Neuronal stem cell (in vitro differentiated cells): ENCODE measurements around the gene PTPN14.
A peak's percentile ranks its signal among the peaks of the same experiment; 100 is the strongest.

ENCODE experiments used
- DNase-seq: peaks from one replicate; pipeline ENCODE4 v3.0.0-alpha.2; 2013; ENCODE audit warnings: low spot score
- H2AFZ ChIP-seq: one replicate; pipeline ENCODE4 v1.6.1; 2013; ENCODE audit warnings: mild to moderate bottlenecking, low read length, inconsistent platforms
- H2AK5ac ChIP-seq: 2 replicates; pipeline ENCODE4 v1.6.1; 2013; ENCODE audit warnings: low read depth, mild to moderate bottlenecking, inconsistent platforms, low read length, moderate library complexity, mixed read lengths
- H2BK120ac ChIP-seq: 2 replicates; pipeline ENCODE4 v1.6.1; 2013; ENCODE audit warnings: low read depth, mild to moderate bottlenecking, inconsistent platforms, low read length, moderate library complexity, mixed read lengths
- H2BK12ac ChIP-seq: one replicate; pipeline ENCODE4 v1.6.1; 2013; ENCODE audit warnings: low read length, inconsistent platforms
- H2BK15ac ChIP-seq: 2 replicates; pipeline ENCODE4 v1.6.1; 2013; ENCODE audit warnings: mild to moderate bottlenecking, low read length, inconsistent platforms, mixed read lengths
- H2BK5ac ChIP-seq: one replicate; pipeline ENCODE4 v1.6.1; 2013; ENCODE audit warnings: inconsistent platforms, mild to moderate bottlenecking, low read length, moderate library complexity
- H3K14ac ChIP-seq: one replicate; pipeline ENCODE4 v1.6.1; 2013; ENCODE audit warnings: low read length, inconsistent platforms
- H3K18ac ChIP-seq: 2 replicates; pipeline ENCODE4 v1.6.1; 2013; ENCODE audit warnings: low read length, inconsistent platforms
- H3K23ac ChIP-seq: 2 replicates; pipeline ENCODE4 v1.6.1; 2013; ENCODE audit warnings: low read depth, mild to moderate bottlenecking, mixed read lengths, low read length, inconsistent platforms; ENCODE audit not compliant: poor library complexity
- H3K27ac ChIP-seq: replicated peaks from 3 replicates; pipeline ENCODE4 v1.5.1; 2013; ENCODE audit warnings: low read length, inconsistent platforms
- H3K27me3 ChIP-seq, 3 experiments: 2 replicates each; pipeline ENCODE4 v1.6.1; 2013; ENCODE audit warnings: low read length in 3 of 3, mild to moderate bottlenecking in 2 of 3, inconsistent platforms in 1 of 3, low read depth in 1 of 3, mixed read lengths in 1 of 3, moderate library complexity in 1 of 3; ENCODE audit not compliant: control insufficient read depth in 3 of 3, insufficient read depth in 3 of 3
- H3K36me3 ChIP-seq, 2 donors: replicated peaks in 1 of 2; 2 replicates each; pipeline ENCODE4 v1.6.1; 2013; ENCODE audit warnings: low read length in 2 of 2; ENCODE audit not compliant: control insufficient read depth in 2 of 2, insufficient read depth in 2 of 2
- H3K4ac ChIP-seq: 2 replicates; pipeline ENCODE4 v1.6.1; 2013; ENCODE audit warnings: inconsistent platforms, mild to moderate bottlenecking, low read length, moderate library complexity
- H3K4me1 ChIP-seq, 2 donors: 1 replicate in 1 of 2; 2 replicates in 1 of 2; pipeline ENCODE4 v1.6.1; 2013; ENCODE audit warnings: low read length in 2 of 2, low read depth in 1 of 2; ENCODE audit not compliant: control insufficient read depth in 2 of 2, insufficient read depth in 1 of 2
- H3K4me2 ChIP-seq: one replicate; pipeline ENCODE4 v1.6.1; 2013; ENCODE audit warnings: mild to moderate bottlenecking, low read length, inconsistent platforms; ENCODE audit not compliant: insufficient read depth, poor library complexity, severe bottlenecking
- H3K4me3 ChIP-seq, 2 donors: 2 replicates each; pipeline ENCODE4 v1.5.1; 2013; ENCODE audit warnings: low read length in 2 of 2, mild to moderate bottlenecking in 2 of 2, inconsistent platforms in 1 of 2, moderate library complexity in 1 of 2
- H3K79me1 ChIP-seq: one replicate; pipeline ENCODE4 v1.6.1; 2013; ENCODE audit warnings: low read depth, mild to moderate bottlenecking, inconsistent platforms, low read length, moderate library complexity
- H3K9ac ChIP-seq: one replicate; pipeline ENCODE4 v1.6.1; 2013; ENCODE audit warnings: mild to moderate bottlenecking, low read depth, low read length, inconsistent platforms; ENCODE audit not compliant: poor library complexity
- H3K9me3 ChIP-seq, 2 donors: replicated peaks in 1 of 2; 2 replicates each; pipeline versions ENCODE3 to v1.6.1; 2013; ENCODE audit warnings: low read length in 2 of 2, mild to moderate bottlenecking in 2 of 2, inconsistent platforms in 1 of 2, low read depth in 1 of 2, mixed read lengths in 1 of 2, moderate library complexity in 1 of 2; ENCODE audit not compliant: control insufficient read depth in 2 of 2, insufficient read depth in 1 of 2
- H4K8ac ChIP-seq: one replicate; pipeline ENCODE4 v1.6.1; 2013; ENCODE audit warnings: low read depth, mild to moderate bottlenecking, inconsistent platforms, low read length, moderate library complexity
- H4K91ac ChIP-seq: one replicate; pipeline ENCODE4 v1.6.1; 2013; ENCODE audit warnings: low read length, low read depth, mild to moderate bottlenecking, inconsistent platforms; ENCODE audit not compliant: poor library complexity
- WGBS, 2 donors: extraction: QIAGEN DNeasy Blood & Tissue Kit; methylation state at CpG; one replicate each; pipeline ENCODE4 v1.1.7; 2013; ENCODE audit warnings: missing lambda C conversion rate in 2 of 2, mixed read lengths in 1 of 2; ENCODE audit not compliant: insufficient read length in 2 of 2, insufficient replicate concordance in 1 of 2; ENCODE audit errors: extremely low coverage in 2 of 2; 5-methylcytosine and 5-hydroxymethylcytosine counted together

PTPN14 gene

DNA sequence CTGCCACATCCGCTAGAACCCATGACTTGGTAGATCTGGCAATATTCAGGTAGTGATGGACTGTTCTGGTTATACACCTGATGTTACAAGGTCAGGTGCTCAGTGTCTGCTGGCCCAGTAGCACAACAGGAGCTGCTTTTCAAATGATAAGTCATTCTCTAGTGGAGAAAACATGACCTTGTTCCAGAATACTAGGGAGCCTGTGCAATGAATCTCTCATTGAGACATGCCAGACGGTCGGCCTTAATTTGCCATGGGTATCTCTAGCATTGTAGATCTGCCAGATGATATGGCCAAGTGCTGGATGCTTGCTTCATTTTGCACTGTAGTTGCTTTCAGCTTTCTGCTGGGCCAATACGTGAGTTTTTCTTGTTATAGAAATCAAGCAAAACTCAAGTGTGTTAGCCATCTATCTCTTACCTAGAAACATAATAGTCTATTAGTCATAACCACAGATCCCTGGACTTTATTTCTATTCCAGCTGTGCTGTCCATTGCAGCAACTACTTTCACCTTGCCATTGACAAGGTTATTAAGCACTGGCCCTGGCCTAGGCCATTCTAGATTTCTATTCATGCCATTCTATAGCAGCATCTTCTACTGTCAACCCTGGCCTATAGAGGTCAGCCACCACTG lies 37.7 kb upstream of the PTPN14 start:
- Histone ChIP-seq H3K27ac (no peak overlapping the region), H4K91ac (no peak overlapping the region), H4K8ac (no peak overlapping the region), H3K79me1 (no peaks in the 10 kb centered on the region), H2BK15ac (no peak overlapping the region), H3K27me3 (peaks cover 0 to 6% (median 0%) of the 10 kb centered on the region in 3 experiments), H3K4me2 (no peak overlapping the region), H3K23ac (no peak overlapping the region), H3K36me3 (no peaks in the 10 kb centered on the region), H3K4me3 (no peak overlapping the region), H2AK5ac (no peak overlapping the region), H2AFZ (no peak overlapping the region), H3K9me3 (no peaks in the 10 kb centered on the region), H3K9ac (no peak overlapping the region), H2BK12ac (no peak overlapping the region), H3K18ac (no peak overlapping the region), H3K4ac (no peak overlapping the region), H2BK120ac (no peak overlapping the region), H3K14ac (no peak overlapping the region), H3K4me1 (no peaks in the 10 kb centered on the region), H2BK5ac (no peak overlapping the region)
- WGBS, 2 donors: no CpG with 5 or more reads among the region's 4 CpGs
- DNase-seq: no peak

GRCh38 chr1:214587165-214587564 lies 35.8 kb upstream of the PTPN14 start:
- H3K4me1 ChIP-seq: no peaks in the 10 kb centered on the region
- H3K27ac ChIP-seq: no peak overlapping the region
- DNase-seq: no peak
- H3K23ac ChIP-seq: no peak overlapping the region
- H2AK5ac ChIP-seq: no peak overlapping the region
- H2BK5ac ChIP-seq: no peak overlapping the region
- H3K79me1 ChIP-seq: no peaks in the 10 kb centered on the region
- H3K14ac ChIP-seq: no peak overlapping the region
- H3K9me3 ChIP-seq: no peaks in the 10 kb centered on the region
- no peak overlapping the region for H3K18ac ChIP-seq
- H2BK15ac ChIP-seq: no peak overlapping the region
- no CpG with 5 or more reads among the region's 5 CpGs for WGBS, 2 donors
- H3K4me3 ChIP-seq: no peak overlapping the region
- no peak overlapping the region for H3K4me2 ChIP-seq
- H3K36me3 ChIP-seq: no peaks in the 10 kb centered on the region
- H2BK120ac ChIP-seq: no peak overlapping the region
- H2BK12ac ChIP-seq: no peak overlapping the region
- no peak overlapping the region for H2AFZ ChIP-seq
- peaks cover 0 to 4% (median 0%) of the 10 kb centered on the region in 3 experiments for H3K27me3 ChIP-seq
- no peak overlapping the region for H3K9ac ChIP-seq
- no peak overlapping the region for H3K4ac ChIP-seq
- no peak overlapping the region for H4K91ac ChIP-seq
- H4K8ac ChIP-seq: peak overlapping the region; percentile 72

DNA sequence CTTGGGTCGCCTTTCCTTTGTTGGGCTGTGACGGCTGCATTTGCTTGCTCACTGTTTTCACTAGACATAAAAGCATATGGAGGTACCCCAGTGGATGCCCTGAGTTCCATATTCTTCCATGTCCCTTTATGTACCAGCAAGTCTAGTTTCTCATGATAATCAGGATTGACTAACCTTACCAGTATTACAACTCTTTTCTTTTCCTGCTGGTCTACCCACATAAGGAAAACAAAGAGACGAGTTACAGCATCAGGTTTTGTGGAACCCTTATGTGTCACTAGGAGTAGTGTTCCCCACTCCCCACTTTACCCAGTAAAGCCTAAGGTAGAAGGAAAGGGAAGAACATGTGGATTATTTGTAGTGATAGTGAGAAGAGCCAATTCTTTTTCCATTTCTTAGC lies 35.2 kb upstream of the PTPN14 start:
- no peak overlapping the region for H3K27ac ChIP-seq
- no peaks in the 10 kb centered on the region for H3K9me3 ChIP-seq
- H3K27me3 ChIP-seq: peaks cover 0 to 4% (median 0%) of the 10 kb centered on the region in 3 experiments
- H3K4me3 ChIP-seq: no peak overlapping the region
- H3K4me1 ChIP-seq: no peaks in the 10 kb centered on the region
- no peak overlapping the region for H2BK15ac ChIP-seq
- no peak overlapping the region for H3K4me2 ChIP-seq
- no peaks in the 10 kb centered on the region for H3K36me3 ChIP-seq
- no peak overlapping the region for H3K18ac ChIP-seq
- H4K91ac ChIP-seq: no peak overlapping the region
- no peak overlapping the region for H2BK5ac ChIP-seq
- no peak overlapping the region for H4K8ac ChIP-seq
- WGBS, 2 donors: no CpG with 5 or more reads among the region's 3 CpGs
- H3K23ac ChIP-seq: no peak overlapping the region
- H2AFZ ChIP-seq: no peak overlapping the region
- no peak overlapping the region for H3K9ac ChIP-seq
- no peak overlapping the region for H3K14ac ChIP-seq
- no peak overlapping the region for H2BK12ac ChIP-seq
- DNase-seq: no peak
- no peak overlapping the region for H3K4ac ChIP-seq
- H2AK5ac ChIP-seq: no peak overlapping the region
- H3K79me1 ChIP-seq: no peaks in the 10 kb centered on the region
- no peak overlapping the region for H2BK120ac ChIP-seq

GRCh38 chr1:214584805-214585766 lies 33.7 kb upstream of the PTPN14 start:
- Histone ChIP-seq H2BK5ac (no peak overlapping the region), H3K4me3 (no peak overlapping the region), H4K91ac (no peak overlapping the region), H2BK15ac (no peak overlapping the region), H3K4ac (no peak overlapping the region), H3K23ac (no peak overlapping the region), H2BK120ac (no peak overlapping the region), H3K36me3 (no peaks in the 10 kb centered on the region), H3K27ac (no peak overlapping the region), H3K4me2 (no peak overlapping the region), H4K8ac (no peak overlapping the region), H3K79me1 (no peaks in the 10 kb centered on the region), H3K18ac (no peak overlapping the region), H3K9ac (no peak overlapping the region), H2AK5ac (no peak overlapping the region), H2BK12ac (no peak overlapping the region), H3K9me3 (no peaks in the 10 kb centered on the region), H3K14ac (no peak overlapping the region), H3K27me3 (peaks cover 0 to 4% (median 0%) of the 10 kb centered on the region in 3 experiments), H2AFZ (no peak overlapping the region), H3K4me1 (no peaks in the 10 kb centered on the region)
- WGBS, 2 donors: no CpG with 5 or more reads among the region's 1 CpG
- no peak for DNase-seq
